ENCODE results near the gene ZNF12.

DNA sequence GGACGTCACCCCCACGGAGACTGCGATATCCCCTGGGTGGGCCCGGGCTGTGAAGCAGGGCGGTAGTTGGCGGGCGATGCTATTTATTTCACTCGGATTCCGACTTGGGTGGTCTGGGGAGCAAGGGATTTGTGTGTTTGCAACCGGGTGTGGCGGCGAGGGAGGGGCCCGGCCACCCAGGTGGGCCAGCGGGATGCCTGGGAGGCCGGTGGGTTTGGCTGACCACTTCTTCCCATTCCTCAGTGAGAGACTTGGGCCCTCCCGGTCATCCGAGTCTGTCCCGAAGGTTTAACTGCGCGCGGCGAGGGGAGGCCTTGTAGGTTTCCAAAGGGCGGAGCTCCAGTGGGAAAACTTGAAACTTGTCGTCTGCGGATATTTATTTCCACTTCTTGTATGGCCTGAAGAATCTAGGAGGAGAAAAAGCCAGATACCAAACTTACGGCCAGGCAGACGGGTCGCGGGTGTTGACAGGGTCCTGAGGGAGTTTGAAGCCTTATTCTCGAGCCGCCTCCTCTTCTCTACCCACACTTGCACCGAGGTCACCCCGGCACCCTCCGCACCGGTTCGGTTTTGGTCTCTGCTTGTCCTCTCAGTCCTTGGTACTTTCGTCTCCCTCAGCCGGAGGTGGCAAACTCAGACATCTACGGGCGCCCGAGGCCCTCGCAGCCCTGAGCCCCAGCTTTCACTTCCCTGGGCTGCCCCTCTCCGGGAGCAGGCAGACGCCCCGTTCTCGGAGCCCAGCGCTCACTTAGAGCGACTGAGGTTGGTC is 51.7 kb downstream of the ZNF12 start:
- TF ChIP-seq, protein P1, sequence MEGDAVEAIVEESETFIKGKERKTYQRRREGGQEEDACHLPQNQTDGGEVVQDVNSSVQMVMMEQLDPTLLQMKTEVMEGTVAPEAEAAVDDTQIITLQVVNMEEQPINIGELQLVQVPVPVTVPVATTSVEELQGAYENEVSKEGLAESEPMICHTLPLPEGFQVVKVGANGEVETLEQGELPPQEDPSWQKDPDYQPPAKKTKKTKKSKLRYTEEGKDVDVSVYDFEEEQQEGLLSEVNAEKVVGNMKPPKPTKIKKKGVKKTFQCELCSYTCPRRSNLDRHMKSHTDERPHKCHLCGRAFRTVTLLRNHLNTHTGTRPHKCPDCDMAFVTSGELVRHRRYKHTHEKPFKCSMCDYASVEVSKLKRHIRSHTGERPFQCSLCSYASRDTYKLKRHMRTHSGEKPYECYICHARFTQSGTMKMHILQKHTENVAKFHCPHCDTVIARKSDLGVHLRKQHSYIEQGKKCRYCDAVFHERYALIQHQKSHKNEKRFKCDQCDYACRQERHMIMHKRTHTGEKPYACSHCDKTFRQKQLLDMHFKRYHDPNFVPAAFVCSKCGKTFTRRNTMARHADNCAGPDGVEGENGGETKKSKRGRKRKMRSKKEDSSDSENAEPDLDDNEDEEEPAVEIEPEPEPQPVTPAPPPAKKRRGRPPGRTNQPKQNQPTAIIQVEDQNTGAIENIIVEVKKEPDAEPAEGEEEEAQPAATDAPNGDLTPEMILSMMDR (IDR thresholded peaks at IDR 0.05; ENCODE audit: insufficient read depth, low read length) = no peak
- TF ChIP-seq, protein P2, sequence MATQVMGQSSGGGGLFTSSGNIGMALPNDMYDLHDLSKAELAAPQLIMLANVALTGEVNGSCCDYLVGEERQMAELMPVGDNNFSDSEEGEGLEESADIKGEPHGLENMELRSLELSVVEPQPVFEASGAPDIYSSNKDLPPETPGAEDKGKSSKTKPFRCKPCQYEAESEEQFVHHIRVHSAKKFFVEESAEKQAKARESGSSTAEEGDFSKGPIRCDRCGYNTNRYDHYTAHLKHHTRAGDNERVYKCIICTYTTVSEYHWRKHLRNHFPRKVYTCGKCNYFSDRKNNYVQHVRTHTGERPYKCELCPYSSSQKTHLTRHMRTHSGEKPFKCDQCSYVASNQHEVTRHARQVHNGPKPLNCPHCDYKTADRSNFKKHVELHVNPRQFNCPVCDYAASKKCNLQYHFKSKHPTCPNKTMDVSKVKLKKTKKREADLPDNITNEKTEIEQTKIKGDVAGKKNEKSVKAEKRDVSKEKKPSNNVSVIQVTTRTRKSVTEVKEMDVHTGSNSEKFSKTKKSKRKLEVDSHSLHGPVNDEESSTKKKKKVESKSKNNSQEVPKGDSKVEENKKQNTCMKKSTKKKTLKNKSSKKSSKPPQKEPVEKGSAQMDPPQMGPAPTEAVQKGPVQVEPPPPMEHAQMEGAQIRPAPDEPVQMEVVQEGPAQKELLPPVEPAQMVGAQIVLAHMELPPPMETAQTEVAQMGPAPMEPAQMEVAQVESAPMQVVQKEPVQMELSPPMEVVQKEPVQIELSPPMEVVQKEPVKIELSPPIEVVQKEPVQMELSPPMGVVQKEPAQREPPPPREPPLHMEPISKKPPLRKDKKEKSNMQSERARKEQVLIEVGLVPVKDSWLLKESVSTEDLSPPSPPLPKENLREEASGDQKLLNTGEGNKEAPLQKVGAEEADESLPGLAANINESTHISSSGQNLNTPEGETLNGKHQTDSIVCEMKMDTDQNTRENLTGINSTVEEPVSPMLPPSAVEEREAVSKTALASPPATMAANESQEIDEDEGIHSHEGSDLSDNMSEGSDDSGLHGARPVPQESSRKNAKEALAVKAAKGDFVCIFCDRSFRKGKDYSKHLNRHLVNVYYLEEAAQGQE (IDR thresholded peaks at IDR 0.05; ENCODE audit: insufficient replicate concordance, low read depth) = no peak
- no peak for TF ChIP-seq POLR2AphosphoS5 (IDR thresholded peaks at IDR 0.05; ENCODE audit: low read depth)
- no peak for TF ChIP-seq GABPA (IDR thresholded peaks at IDR 0.05; ENCODE audit: low read depth)
- no peak for TF ChIP-seq SPI1 (IDR thresholded peaks at IDR 0.05; ENCODE audit: borderline replicate concordance, low read depth)

All from HL-60 (cell line).